Psoas muscle (tissue), 8 donors: ENCODE data around the gene TMED10. TPM values are rescaled to one million over a fixed set of nuclear protein-coding genes. Genes with fewer than 3 reads are reported as not detected.
"Not testable (repeated sequence)": the region's sequence is repeated elsewhere in the genome, so short reads cannot be mapped to it uniquely, and the experiment has no call there.

Experiments
- ATAC-seq, 4 donors: fragments of 200-7000 bp; cut with Tn5 transposase; one replicate each; pipeline ENCODE4 v1.9.1; 2020; ENCODE audit warnings: moderate library complexity in 3 of 4, mild to moderate bottlenecking in 2 of 4
- DNase-seq, 2 donors: peaks; one replicate each; pipeline ENCODE4 v3.0.0-alpha.2; 2020
- H3K27ac ChIP-seq: fragments of 200-600 bp; one replicate; pipeline ENCODE4 v1.8.0; 2022
- H3K27me3 ChIP-seq, 3 donors: fragments of 200-600 bp in 1 of 3; one replicate each; pipeline versions ENCODE4 v1.6.1 to v1.8.0; 2013 to 2022; ENCODE audit warnings: low read length in 2 of 3, mild to moderate bottlenecking in 2 of 3, moderate library complexity in 1 of 3; ENCODE audit not compliant: insufficient read depth in 3 of 3
- H3K36me3 ChIP-seq, 2 donors: fragments of 200-600 bp in 1 of 2; one replicate each; pipeline versions ENCODE4 v1.6.1 to v1.8.0; 2013 to 2022; ENCODE audit warnings: low read depth in 1 of 2, mild to moderate bottlenecking in 1 of 2, moderate library complexity in 1 of 2; ENCODE audit not compliant: insufficient read depth in 1 of 2
- H3K4me1 ChIP-seq: fragments of 200-600 bp; one replicate; pipeline ENCODE4 v1.8.0; 2022
- H3K4me3 ChIP-seq: fragments of 200-600 bp; one replicate; pipeline ENCODE4 v1.8.0; 2022; ENCODE audit warnings: mild to moderate bottlenecking
- H3K9me3 ChIP-seq: fragments of 200-600 bp; one replicate; pipeline ENCODE4 v1.8.0; 2022
- CTCF ChIP-seq: fragments of 200-600 bp; IDR thresholded peaks from one replicate; pipeline ENCODE4 v1.8.0; 2022; ENCODE audit warnings: antibody characterized with exemption
- WGBS, 3 donors: extraction: QIAGEN DNeasy Blood & Tissue Kit; methylation state at CpG; one replicate each; pipeline versions ENCODE4 v1.1.6 to v1.1.7; 2013; 5-methylcytosine and 5-hydroxymethylcytosine counted together
- intact Hi-C, 2 donors: fragments of 100-400 bp; cut with DNase I; formaldehyde crosslinking; loops; one replicate each; pipeline versions ENCODE4 v1.11.0 to v1.14.2; 2022
- polyA plus RNA-seq, 3 donors: library from polyadenylated mRNA; stranded (reverse); fragments of 200-250 nt; gene quantifications; one replicate each; pipeline ENCODE4 v1.2.3, GENCODE V29; 2013
- total RNA-seq, 4 donors: library from RNA; stranded (reverse); fragmentation: NEBNext Ultra II Directional in 2 of 4; extraction: Animal tissue kit (Norgen Biotek cat#: 25700) in 2 of 4; gene quantifications; one replicate each; pipeline versions ENCODE4 v1.2.1 to v1.2.4, GENCODE V29; 2021 to 2023
- donor health status: healthy with polysubstance abuse.
- donor health status: DM: no; HTN: no; CAD: no; lungs with moderate emphysema.
- donor health status: Bipolar disorder and iron deficiency.
- donor health status: healthy.
- donor health status: DM: yes; HTN: yes; CAD: no.
- donor health status: DM: no; HTN: no; CAD: no.
- donor health status: DM: no; HTN: no; CAD: no.
- donor health status: DM: yes; HTN: yes; CAD: no.

TMED10 gene
- total and polyA plus RNA-seq, 7 donors = 88.2 to 255 (median 146) TPM

- DNase-seq = no peak
- no peak for ATAC-seq
- Histone ChIP-seq H3K4me1 (no peaks in the 10 kb centered on the region), H3K9me3 (no peaks in the 10 kb centered on the region), H3K4me3 (no peak overlapping the region), H3K36me3 (no peaks in the 10 kb centered on the region), H3K27ac (no peak overlapping the region), H3K27me3 (no peaks in the 10 kb centered on the region)
- WGBS, 3 donors = 85 to 91% (median 87%) methylated on average over 7 of the region's 7 CpGs
- intact Hi-C loops = loop anchor here in 1 of 2 donors (5.0 kb wide), 1 partner anchor 37 kb away; no protein-coding TSS in a partner anchor
- TF ChIP-seq CTCF = no peak
These were observed 9.0 kb upstream of the TMED10 start for GRCh38 chr14:75185251-75186040.

- WGBS, 3 donors = 71 to 82% (median 75%) methylated on average over 3 of the region's 3 CpGs
- Histone ChIP-seq H3K4me3 (no peak overlapping the region), H3K36me3 (no peaks in the 10 kb centered on the region), H3K27ac (no peak overlapping the region), H3K4me1 (no peaks in the 10 kb centered on the region), H3K27me3 (no peaks in the 10 kb centered on the region), H3K9me3 (no peaks in the 10 kb centered on the region)
- no peak for TF ChIP-seq CTCF
- DNase-seq (no peak), ATAC-seq (no peak)
- intact Hi-C loops = no loop called here
These were observed 8.1 kb upstream of the TMED10 start for GRCh38 chr14:75184492-75184891.

GRCh38 chr14:75184039-75184438 lies 7.6 kb upstream of the TMED10 start:
- H3K9me3 ChIP-seq = no peaks in the 10 kb centered on the region
- TF ChIP-seq CTCF = no peak
- no peak overlapping the region for H3K27ac ChIP-seq
- intact Hi-C loops = no loop called here
- H3K4me1 ChIP-seq = no peaks in the 10 kb centered on the region
- no peak overlapping the region for H3K4me3 ChIP-seq
- H3K27me3 ChIP-seq = no peaks in the 10 kb centered on the region
- ATAC-seq (no peak), DNase-seq (no peak)
- 94 to 95% (median 95%) methylated on average over 3 of the region's 3 CpGs for WGBS, 3 donors
- H3K36me3 ChIP-seq = no peaks in the 10 kb centered on the region

GRCh38 chr14:75183225-75183624 lies 6.8 kb upstream of the TMED10 start:
- H3K27me3 ChIP-seq = no peaks in the 10 kb centered on the region
- DNase-seq = no peak
- H3K4me1 ChIP-seq = no peaks in the 10 kb centered on the region
- TF ChIP-seq CTCF = no peak
- intact Hi-C loops = no loop called here
- 75 to 83% (median 76%) methylated on average over 1 of the region's 1 CpG for WGBS, 3 donors
- no peaks in the 10 kb centered on the region for H3K9me3 ChIP-seq
- no peak overlapping the region for H3K4me3 ChIP-seq
- no peak for ATAC-seq
- no peaks in the 10 kb centered on the region for H3K36me3 ChIP-seq
- H3K27ac ChIP-seq = no peak overlapping the region

- 30 to 55% (median 53%) methylated on average over 1 of the region's 1 CpG for WGBS, 3 donors
- Histone ChIP-seq H3K27ac (no peak overlapping the region), H3K4me3 (no peak overlapping the region), H3K4me1 (no peaks in the 10 kb centered on the region), H3K9me3 (no peaks in the 10 kb centered on the region), H3K36me3 (no peaks in the 10 kb centered on the region), H3K27me3 (no peaks in the 10 kb centered on the region)
- DNase-seq (no peak), ATAC-seq (no peak)
- intact Hi-C loops = no loop called here
- TF ChIP-seq CTCF = no peak
These were observed 6.4 kb upstream of the TMED10 start for GRCh38 chr14:75182821-75183220.

GRCh38 chr14:75182163-75182562 lies 5.8 kb upstream of the TMED10 start:
- H3K4me1 ChIP-seq, DNase-seq, H3K36me3 ChIP-seq, H3K27ac ChIP-seq, H3K9me3 ChIP-seq, H3K27me3 ChIP-seq, intact Hi-C loops, H3K4me3 ChIP-seq, ATAC-seq: not testable (repeated sequence)
- 85 to 92% (median 90%) methylated on average over 11 of the region's 11 CpGs for WGBS, 3 donors
